GM12873 (cell line): Measurements from ENCODE around the gene DDX31.

Experiments used
- CTCF ChIP-seq: IDR thresholded peaks from 2 replicates; pipeline ENCODE4 v1.5.1; 2012; ENCODE audit warnings: low read depth, mild to moderate bottlenecking, moderate library complexity, low read length, control low read depth; ENCODE audit not compliant: insufficient read depth; ENCODE audit errors: missing control alignments

The DDX31 gene

GRCh38 chr9:132690696-132691095 lies 20.9 kb upstream of the DDX31 start:
- TF ChIP-seq CTCF = no peak

- no peak for TF ChIP-seq CTCF
These were observed 14.1 kb upstream of the DDX31 start for GRCh38 chr9:132683873-132684272.

GRCh38 chr9:132681561-132681960 lies 11.8 kb upstream of the DDX31 start:
- TF ChIP-seq CTCF = no peak

DNA sequence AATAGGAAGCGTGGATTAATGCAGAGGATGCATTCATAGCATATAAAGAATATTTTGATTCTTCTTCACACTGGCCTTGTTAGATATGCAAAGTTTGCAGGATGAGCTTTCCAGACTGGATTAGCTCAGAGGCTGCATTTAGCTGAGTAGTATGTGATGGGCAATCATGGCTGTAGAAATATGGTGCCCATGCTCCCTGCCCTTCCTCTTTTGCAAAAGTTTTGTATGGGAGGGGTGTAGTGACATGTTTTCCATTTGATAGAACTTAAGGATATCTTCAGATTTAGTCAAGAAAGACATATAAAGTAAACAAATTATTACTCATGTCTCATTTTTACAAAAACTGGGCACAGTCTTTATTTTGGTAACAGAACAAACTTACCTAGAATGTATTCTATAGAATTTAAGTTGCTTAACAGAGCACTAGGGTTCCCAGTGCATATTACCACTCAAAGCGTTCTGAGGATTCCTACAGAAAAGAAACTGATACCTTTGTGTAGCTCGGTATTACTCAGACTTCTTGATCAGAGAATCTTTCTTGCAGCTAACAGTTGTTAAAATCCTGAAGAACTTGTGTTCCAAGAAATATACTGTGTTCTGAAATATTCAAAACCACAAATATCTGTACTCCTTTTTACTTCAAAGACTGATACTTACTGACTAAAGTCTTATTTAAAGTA lies 10.3 kb upstream of the DDX31 start:
- no peak for TF ChIP-seq CTCF

- no peak for TF ChIP-seq CTCF
These were observed 8.2 kb upstream of the DDX31 start for GRCh38 chr9:132677976-132678375.

GRCh38 chr9:132674485-132674884 lies 4.7 kb upstream of the DDX31 start:
- TF ChIP-seq CTCF = no peak

DNA sequence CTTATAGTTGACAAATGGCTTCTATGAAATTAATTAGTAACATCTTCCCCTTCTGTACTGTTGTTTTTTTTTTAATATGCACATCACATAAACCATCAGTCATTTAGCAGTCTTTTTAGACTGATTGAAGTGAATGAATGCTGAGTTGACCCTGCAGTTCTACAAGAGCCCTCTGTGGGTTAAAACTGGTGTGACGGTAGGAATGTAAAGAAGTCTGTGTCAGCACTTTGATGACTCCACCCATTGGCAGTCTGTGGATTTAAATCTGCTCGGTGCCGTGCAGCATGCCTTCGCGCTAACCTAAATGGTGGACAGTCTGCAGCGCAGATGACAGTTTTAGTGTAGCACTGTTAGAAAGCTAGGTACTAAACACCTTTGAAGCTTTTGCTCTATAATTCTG lies 3.6 kb upstream of the DDX31 start:
- peak; percentile 28 for TF ChIP-seq CTCF
